Pancreas (tissue), 10 donors: Measurements from ENCODE around the gene ZNF726. TPM values are rescaled to one million over a fixed set of nuclear protein-coding genes. Genes with fewer than 3 reads are reported as not detected.

Experiments used
- ATAC-seq, 4 donors: fragments of 200-7000 bp; cut with Tn5 transposase; one replicate each; pipeline versions ENCODE4 v1.8.0 to v1.9.1; 2020; ENCODE audit warnings: mild to moderate bottlenecking in 4 of 4, moderate library complexity in 4 of 4
- DNase-seq, 6 donors: peaks; one replicate each; pipeline ENCODE4 v3.0.0-alpha.2; 2020
- FAIRE-seq: peaks from 2 replicates; lab custom pipeline; 2012; peaks lifted over from hg19 to GRCh38; lab: Jason Lieb, UNC
- H3K27ac ChIP-seq, 4 donors: fragments of 200-600 bp; sonication (generic); 1 replicate in 3 of 4; 2 replicates in 1 of 4; pipeline versions ENCODE4 v1.5.0 to v1.8.0; 2020
- H3K27me3 ChIP-seq, 4 donors: fragments of 200-600 bp; one replicate each; pipeline ENCODE4 v1.8.0; 2021
- H3K36me3 ChIP-seq, 3 donors: fragments of 200-600 bp; sonication (generic) in 1 of 3; one replicate each; pipeline versions ENCODE4 v1.5.0 to v1.8.0; 2020 to 2021
- H3K4me1 ChIP-seq, 3 donors: fragments of 200-600 bp; one replicate each; pipeline ENCODE4 v1.8.0; 2021
- H3K4me3 ChIP-seq, 4 donors: fragments of 200-600 bp; sonication (generic) in 2 of 4; one replicate each; pipeline versions ENCODE4 v1.5.0 to v1.8.0; 2020 to 2021
- H3K9me3 ChIP-seq, 4 donors: fragments of 200-600 bp; one replicate each; pipeline ENCODE4 v1.8.0; 2021
- WGBS, 2 donors: extraction: QIAGEN DNeasy Blood & Tissue Kit; methylation state at CpG; one replicate each; pipeline ENCODE4 v1.1.7; 2013; 5-methylcytosine and 5-hydroxymethylcytosine counted together
- intact Hi-C, 3 donors: fragments of 100-400 bp; cut with DNase I; formaldehyde crosslinking; loops; one replicate each; pipeline versions ENCODE4 v1.11.1 to v1.14.2; 2022
- polyA plus RNA-seq, 2 donors: library from polyadenylated mRNA; stranded (reverse); fragments of 200-250 nt; gene quantifications; one replicate each; pipeline ENCODE4 v1.2.3, GENCODE V29; 2013
- total RNA-seq, 6 donors: library from RNA; stranded (reverse); fragmentation: NEBNext Ultra II Directional in 4 of 6; extraction: Animal tissue kit (Norgen Biotek cat#: 25700) in 4 of 6; gene quantifications; one replicate each; pipeline versions ENCODE4 v1.2.1 to v1.2.4, GENCODE V29; 2021 to 2023
- TF ChIP-seq, protein P1 (sequence below), 4 donors: fragments of 200-600 bp; sonication (generic) in 3 of 4; IDR thresholded peaks; one replicate each; pipeline versions ENCODE4 v1.5.0 to v1.8.0; 2021; ENCODE audit warnings: antibody characterized with exemption in 4 of 4
- donor health status: healthy with polysubstance abuse.
- donor health status: DM: no; HTN: no; CAD: no; lungs with moderate emphysema.
- donor health status: DM: no; HTN: no; CAD: no.
- donor health status: control.
- donor health status: control.
- donor health status: Bipolar disorder and iron deficiency.
- donor health status: DM: yes; HTN: yes; CAD: no.
- donor health status: DM: no; HTN: no; CAD: no.
- donor health status: DM: no; HTN: no; CAD: no.
- donor health status: DM: yes; HTN: yes; CAD: no.

ZNF726 gene
- total and polyA plus RNA-seq, 8 donors: 0.51 to 1.4 (median 0.71) TPM

DNA sequence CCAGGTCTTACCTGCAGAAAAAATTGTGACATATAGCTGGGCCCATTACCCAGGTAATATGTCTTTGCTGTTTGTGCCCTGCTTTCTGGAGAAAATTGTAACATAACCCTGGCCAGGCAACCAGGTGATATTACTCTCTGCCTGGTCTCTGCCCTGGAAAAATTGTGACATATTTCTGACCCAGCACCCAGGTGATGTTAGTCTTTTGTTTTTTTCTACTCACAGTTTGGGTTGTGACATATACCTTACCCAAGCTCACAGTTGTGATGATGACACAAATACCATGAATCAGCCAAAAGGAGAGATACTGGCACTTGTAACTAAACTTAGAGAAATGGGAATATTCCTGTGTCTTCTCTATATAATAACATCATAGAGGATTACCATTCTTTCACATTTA, 6.5 kb upstream of the ZNF726 start:
- Histone ChIP-seq H3K4me1 (no peaks in the 10 kb centered on the region), H3K27me3 (no peaks in the 10 kb centered on the region), H3K36me3 (no peaks in the 10 kb centered on the region), H3K27ac (no peak overlapping the region), H3K4me3 (no peak overlapping the region), H3K9me3 (no peaks in the 10 kb centered on the region)
- TF ChIP-seq, protein P1, sequence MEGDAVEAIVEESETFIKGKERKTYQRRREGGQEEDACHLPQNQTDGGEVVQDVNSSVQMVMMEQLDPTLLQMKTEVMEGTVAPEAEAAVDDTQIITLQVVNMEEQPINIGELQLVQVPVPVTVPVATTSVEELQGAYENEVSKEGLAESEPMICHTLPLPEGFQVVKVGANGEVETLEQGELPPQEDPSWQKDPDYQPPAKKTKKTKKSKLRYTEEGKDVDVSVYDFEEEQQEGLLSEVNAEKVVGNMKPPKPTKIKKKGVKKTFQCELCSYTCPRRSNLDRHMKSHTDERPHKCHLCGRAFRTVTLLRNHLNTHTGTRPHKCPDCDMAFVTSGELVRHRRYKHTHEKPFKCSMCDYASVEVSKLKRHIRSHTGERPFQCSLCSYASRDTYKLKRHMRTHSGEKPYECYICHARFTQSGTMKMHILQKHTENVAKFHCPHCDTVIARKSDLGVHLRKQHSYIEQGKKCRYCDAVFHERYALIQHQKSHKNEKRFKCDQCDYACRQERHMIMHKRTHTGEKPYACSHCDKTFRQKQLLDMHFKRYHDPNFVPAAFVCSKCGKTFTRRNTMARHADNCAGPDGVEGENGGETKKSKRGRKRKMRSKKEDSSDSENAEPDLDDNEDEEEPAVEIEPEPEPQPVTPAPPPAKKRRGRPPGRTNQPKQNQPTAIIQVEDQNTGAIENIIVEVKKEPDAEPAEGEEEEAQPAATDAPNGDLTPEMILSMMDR (IDR thresholded peaks at IDR 0.05): no peak
- intact Hi-C loops: no loop called here
- no peak for FAIRE-seq
- ATAC-seq: no peak
- no peak for DNase-seq

DNA sequence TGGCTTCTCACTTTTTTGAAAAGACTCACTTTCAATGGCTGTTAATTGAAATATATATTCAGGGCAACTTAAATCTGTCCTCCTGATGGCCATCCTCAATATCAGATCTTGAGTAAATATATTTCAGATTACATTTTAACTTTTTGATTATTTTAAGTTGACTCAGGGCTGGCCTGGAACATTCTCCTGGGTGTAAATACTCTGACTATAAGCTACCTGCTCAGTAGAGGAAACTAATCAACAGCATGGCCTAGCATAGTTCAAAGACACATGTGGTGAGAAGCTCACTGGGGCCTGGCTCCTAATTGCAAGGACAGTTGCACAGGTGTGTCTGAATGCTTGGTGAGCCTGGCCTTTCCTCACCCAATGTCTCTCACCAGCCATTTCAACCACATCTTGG, 5.5 kb upstream of the ZNF726 start:
- TF ChIP-seq, protein P1 (IDR thresholded peaks at IDR 0.05): no peak
- intact Hi-C loops: no loop called here
- ATAC-seq: peak in 1 of 4 donors; percentile 39
- H3K4me1 ChIP-seq: no peaks in the 10 kb centered on the region
- no peaks in the 10 kb centered on the region for H3K9me3 ChIP-seq
- H3K36me3 ChIP-seq: no peaks in the 10 kb centered on the region
- no peaks in the 10 kb centered on the region for H3K27me3 ChIP-seq
- no peak for DNase-seq
- no peak for FAIRE-seq
- no peak overlapping the region for H3K4me3 ChIP-seq
- no peak overlapping the region for H3K27ac ChIP-seq

DNA sequence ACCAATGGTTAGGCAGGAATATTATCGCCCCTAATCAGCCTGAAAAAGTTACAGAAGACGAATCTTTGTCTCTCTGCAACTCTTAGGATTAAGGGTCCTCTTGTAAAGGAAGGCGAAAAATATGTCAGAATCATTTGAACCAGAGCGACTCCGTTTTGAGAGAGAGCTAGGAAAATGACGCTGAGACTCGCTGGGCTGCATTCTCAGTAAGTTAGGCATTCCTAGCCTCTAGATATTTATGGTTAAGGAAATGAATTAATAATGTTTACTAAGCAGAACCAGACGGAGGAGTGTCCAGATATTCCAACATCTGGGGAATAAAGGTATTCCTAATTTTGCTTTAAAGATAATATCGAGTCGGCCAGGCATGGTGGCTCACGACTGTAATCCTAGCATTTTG, 755 bp upstream of the ZNF726 start:
- 82 to 83% methylated on average over 11 of the region's 11 CpGs for WGBS, 2 donors
- no peaks in the 10 kb centered on the region for H3K36me3 ChIP-seq
- intact Hi-C loops: no loop called here
- peak overlapping the region in 1 of 4 donors; percentile 42 for H3K4me3 ChIP-seq
- no peaks in the 10 kb centered on the region for H3K4me1 ChIP-seq
- TF ChIP-seq, protein P1 (IDR thresholded peaks at IDR 0.05): no peak
- no peaks in the 10 kb centered on the region for H3K27me3 ChIP-seq
- FAIRE-seq (no peak), DNase-seq (no peak), ATAC-seq (no peak)
- no peak overlapping the region for H3K27ac ChIP-seq
- no peaks in the 10 kb centered on the region for H3K9me3 ChIP-seq

DNA sequence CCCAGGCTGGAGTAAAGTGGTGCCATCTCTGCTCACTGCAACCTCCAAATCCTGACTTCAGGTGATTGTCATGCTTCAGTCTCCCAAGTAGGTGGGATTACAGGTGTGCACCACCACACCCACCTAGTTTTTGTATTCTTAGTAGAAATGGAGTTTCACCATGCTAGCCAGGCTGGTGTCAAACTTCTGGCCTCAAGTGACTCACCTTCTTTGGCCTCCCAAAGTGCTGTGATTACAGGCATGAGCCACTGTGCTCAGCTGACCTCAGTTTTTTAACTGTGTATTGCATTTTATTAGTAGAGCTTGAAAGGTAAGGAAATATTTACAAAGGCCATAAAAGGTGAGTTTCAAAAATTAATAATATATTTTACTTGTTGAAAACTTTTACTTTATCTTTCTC, 2.3 kb downstream of the ZNF726 start:
- H3K4me1 ChIP-seq: no peaks in the 10 kb centered on the region
- ATAC-seq: no peak
- no peaks in the 10 kb centered on the region for H3K36me3 ChIP-seq
- H3K27me3 ChIP-seq: no peaks in the 10 kb centered on the region
- intact Hi-C loops: no loop called here
- no peak for FAIRE-seq
- H3K9me3 ChIP-seq: no peaks in the 10 kb centered on the region
- TF ChIP-seq, protein P1 (IDR thresholded peaks at IDR 0.05): no peak
- peak overlapping the region in 1 of 4 donors; percentile 22 for H3K27ac ChIP-seq
- H3K4me3 ChIP-seq: no peak overlapping the region
- DNase-seq: no peak

DNA sequence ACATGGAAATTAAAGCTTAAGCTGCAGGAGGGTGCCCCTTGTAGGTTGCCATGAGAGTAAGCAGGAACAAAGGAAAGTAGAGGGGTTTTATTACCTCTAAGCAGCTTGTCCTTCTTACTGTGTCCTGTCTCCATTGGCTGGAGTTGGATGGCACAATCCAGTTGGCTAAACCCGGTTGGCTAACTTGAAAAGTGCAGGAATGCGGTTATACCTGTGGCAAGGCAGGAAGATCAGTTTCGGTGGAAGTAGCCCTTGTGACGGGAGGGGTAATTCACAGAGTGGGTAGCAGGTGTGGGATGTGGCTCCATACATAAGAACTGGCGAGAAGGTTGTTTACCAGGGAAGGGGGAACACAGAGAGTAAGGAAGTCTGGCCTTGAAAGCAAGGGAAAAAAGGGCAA, 3.2 kb downstream of the ZNF726 start:
- FAIRE-seq: no peak
- H3K27me3 ChIP-seq: no peaks in the 10 kb centered on the region
- peak; percentile 68 to 83 (median 72) for ATAC-seq
- no peak overlapping the region for H3K4me3 ChIP-seq
- intact Hi-C loops: no loop called here
- no peaks in the 10 kb centered on the region for H3K9me3 ChIP-seq
- TF ChIP-seq, protein P1 (IDR thresholded peaks at IDR 0.05): no peak
- WGBS, 2 donors: 41 to 50% methylated on average over 5 of the region's 5 CpGs
- DNase-seq: peak in 3 of 6 donors; percentile 15 to 54 (median 26)
- H3K4me1 ChIP-seq: no peaks in the 10 kb centered on the region
- peak overlapping the region in 2 of 4 donors; percentile 46 to 51 for H3K27ac ChIP-seq
- H3K36me3 ChIP-seq: no peaks in the 10 kb centered on the region
